ENCODE measurements around the gene MTHFD1L. TPM values are rescaled to one million over a fixed set of nuclear protein-coding genes. Genes with fewer than 3 reads are reported as not detected.
A peak's percentile ranks its signal among the peaks of the same experiment; 100 is the strongest.

The MTHFD1L gene
- total and polyA plus RNA-seq, 4 donors = 7.6 to 34.9 (median 11.0) TPM

DNA sequence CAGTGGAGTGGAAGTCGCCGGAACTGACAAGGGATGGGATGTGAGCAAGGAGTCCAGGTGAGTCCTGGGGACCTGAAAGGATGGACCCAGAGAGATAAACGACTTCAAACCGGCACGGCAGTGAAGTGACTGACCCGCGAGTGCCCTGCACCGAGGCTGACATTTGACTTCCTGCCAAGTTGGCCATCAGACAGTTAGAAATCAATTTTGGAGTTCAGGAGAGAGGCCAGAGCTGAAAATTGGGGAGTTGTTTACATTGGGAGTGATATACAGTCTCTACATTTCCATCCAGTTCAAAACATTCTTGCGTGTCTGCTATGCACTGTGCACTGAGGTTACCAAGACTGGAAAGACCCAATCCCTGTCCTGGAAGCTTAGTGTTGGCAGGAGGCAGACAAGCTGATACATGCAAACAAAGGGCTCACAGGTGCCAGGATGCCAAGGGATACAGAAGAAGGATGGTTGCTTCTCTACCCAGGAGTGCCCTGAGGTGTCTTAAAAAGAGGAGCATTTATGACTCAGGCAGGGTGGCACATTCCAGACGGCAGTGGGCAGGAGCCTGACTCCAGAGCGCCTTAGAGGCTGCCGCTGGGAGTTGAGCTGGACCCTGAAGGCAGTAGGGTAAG lies 186.6 kb downstream of the MTHFD1L start:
- WGBS, 2 donors = 85 to 90% methylated on average over 12 of the region's 12 CpGs

DNA sequence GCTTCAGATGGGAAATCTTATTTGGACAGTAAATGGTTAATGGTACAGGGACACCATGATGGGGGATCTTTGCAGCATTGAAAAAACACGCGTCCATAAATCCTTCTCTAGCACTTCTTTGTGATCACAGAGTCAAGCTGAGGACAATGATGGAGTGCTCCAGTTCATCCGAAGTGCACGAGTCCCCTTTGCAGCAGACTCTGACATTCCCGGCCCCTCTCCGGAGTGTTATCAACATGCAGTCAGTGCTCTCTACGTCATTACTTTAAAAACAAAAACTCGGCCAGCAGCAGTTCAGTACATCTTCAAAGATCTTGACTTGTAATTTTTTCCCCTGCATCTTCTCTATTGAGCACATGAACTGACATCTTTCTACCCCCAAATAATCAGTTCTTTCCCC lies 188.8 kb downstream of the MTHFD1L start:
- DNase-seq = peak; percentile 72 to 87 (median 79)
- WGBS, 2 donors = 62 to 78% methylated on average over 8 of the region's 8 CpGs
- TF ChIP-seq, protein P1, sequence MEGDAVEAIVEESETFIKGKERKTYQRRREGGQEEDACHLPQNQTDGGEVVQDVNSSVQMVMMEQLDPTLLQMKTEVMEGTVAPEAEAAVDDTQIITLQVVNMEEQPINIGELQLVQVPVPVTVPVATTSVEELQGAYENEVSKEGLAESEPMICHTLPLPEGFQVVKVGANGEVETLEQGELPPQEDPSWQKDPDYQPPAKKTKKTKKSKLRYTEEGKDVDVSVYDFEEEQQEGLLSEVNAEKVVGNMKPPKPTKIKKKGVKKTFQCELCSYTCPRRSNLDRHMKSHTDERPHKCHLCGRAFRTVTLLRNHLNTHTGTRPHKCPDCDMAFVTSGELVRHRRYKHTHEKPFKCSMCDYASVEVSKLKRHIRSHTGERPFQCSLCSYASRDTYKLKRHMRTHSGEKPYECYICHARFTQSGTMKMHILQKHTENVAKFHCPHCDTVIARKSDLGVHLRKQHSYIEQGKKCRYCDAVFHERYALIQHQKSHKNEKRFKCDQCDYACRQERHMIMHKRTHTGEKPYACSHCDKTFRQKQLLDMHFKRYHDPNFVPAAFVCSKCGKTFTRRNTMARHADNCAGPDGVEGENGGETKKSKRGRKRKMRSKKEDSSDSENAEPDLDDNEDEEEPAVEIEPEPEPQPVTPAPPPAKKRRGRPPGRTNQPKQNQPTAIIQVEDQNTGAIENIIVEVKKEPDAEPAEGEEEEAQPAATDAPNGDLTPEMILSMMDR (IDR thresholded peaks at IDR 0.05; ENCODE audit: control extremely low read depth, extremely low read depth) = no peak

More for the DNA sequence above, 186.6 kb downstream of the MTHFD1L start:
- ATAC-seq (ENCODE audit: insufficient read depth, low FRiP score) = no peak
- Histone ChIP-seq H3K9me3 (ENCODE audit: control insufficient read depth in 4 of 4, insufficient read depth in 3 of 4, low read length in 3 of 4) (no peaks in the 10 kb centered on the region), H3K9ac (ENCODE audit: insufficient read depth in 1 of 2, low read length in 2 of 2) (peak overlapping the region in 1 of 2 donors; percentile 3), H3K36me3 (ENCODE audit: control insufficient read depth in 4 of 4, insufficient read depth in 4 of 4, low read length in 4 of 4) (no peaks in the 10 kb centered on the region), H3K4me3 (no peak overlapping the region), H3K27me3 (ENCODE audit: control insufficient read depth in 3 of 3, insufficient read depth in 3 of 3, low read length in 2 of 3) (no peaks in the 10 kb centered on the region), H3K4me1 (ENCODE audit: control insufficient read depth in 5 of 5, insufficient read depth in 5 of 5, low read length in 5 of 5) (peaks cover 0 to 14% (median 0%) of the 10 kb centered on the region in 5 donors), H3K27ac (ENCODE audit: low read depth in 1 of 2, low read length in 1 of 2) (no peak overlapping the region)
- TF ChIP-seq, protein P1 (IDR thresholded peaks at IDR 0.05; ENCODE audit: control extremely low read depth, extremely low read depth) = no peak
- DNase-seq = peak in 1 of 3 donors; percentile 44

DNA sequence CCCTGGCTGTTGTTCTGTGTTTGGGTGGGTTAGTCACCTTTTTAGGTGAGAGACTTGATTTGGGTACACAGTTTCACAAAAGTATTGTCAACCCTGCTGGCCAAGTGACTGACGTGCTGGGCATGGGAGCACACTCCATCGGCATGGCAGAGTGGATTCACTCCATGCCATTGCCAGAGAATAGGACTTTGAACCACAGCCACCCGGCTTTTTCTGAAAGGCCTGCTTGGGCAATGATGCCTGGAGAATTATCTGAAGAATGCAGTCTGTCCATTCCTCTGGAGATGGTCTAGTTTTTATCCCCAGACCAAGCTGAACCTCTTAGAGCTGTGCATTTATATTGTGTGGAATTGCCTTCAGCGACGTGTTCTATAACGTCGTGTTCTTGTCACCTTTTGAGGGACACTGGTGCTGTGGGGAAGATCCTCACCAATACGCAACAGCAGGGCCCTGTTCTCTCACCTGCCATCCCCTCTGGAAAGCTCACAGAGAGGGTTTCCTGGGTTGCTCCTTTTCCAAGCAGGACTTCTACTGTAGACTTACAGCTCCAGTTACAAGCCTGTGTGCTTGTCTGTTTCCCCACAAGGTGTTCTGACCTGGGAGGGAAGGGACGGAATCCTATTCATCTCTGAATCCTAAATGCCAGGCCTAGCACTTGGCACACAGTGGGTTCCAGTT lies 190.9 kb downstream of the MTHFD1L start:
- H3K9me3 ChIP-seq (ENCODE audit: control insufficient read depth in 4 of 4, insufficient read depth in 3 of 4, low read length in 3 of 4) = no peaks in the 10 kb centered on the region
- no peak overlapping the region for H3K4me3 ChIP-seq
- no peak overlapping the region for H3K9ac ChIP-seq (ENCODE audit: insufficient read depth in 1 of 2, low read length in 2 of 2)
- TF ChIP-seq, protein P1 (IDR thresholded peaks at IDR 0.05; ENCODE audit: control extremely low read depth, extremely low read depth) = no peak
- ATAC-seq (ENCODE audit: insufficient read depth, low FRiP score) (no peak), DNase-seq (no peak)
- peaks cover 0 to 29% (median 5%) of the 10 kb centered on the region in 5 donors for H3K4me1 ChIP-seq (ENCODE audit: control insufficient read depth in 5 of 5, insufficient read depth in 5 of 5, low read length in 5 of 5)
- 93 to 97% methylated on average over 9 of the region's 9 CpGs for WGBS, 2 donors
- H3K36me3 ChIP-seq (ENCODE audit: control insufficient read depth in 4 of 4, insufficient read depth in 4 of 4, low read length in 4 of 4) = no peaks in the 10 kb centered on the region
- no peak overlapping the region for H3K27ac ChIP-seq (ENCODE audit: low read depth in 1 of 2, low read length in 1 of 2)
- no peaks in the 10 kb centered on the region for H3K27me3 ChIP-seq (ENCODE audit: control insufficient read depth in 3 of 3, insufficient read depth in 3 of 3, low read length in 2 of 3)

More for the DNA sequence above, 188.8 kb downstream of the MTHFD1L start:
- Histone ChIP-seq H3K4me3 (no peak overlapping the region), H3K9me3 (ENCODE audit: control insufficient read depth in 4 of 4, insufficient read depth in 3 of 4, low read length in 3 of 4) (no peaks in the 10 kb centered on the region), H3K27ac (ENCODE audit: low read depth in 1 of 2, low read length in 1 of 2) (no peak overlapping the region), H3K36me3 (ENCODE audit: control insufficient read depth in 4 of 4, insufficient read depth in 4 of 4, low read length in 4 of 4) (no peaks in the 10 kb centered on the region), H3K9ac (ENCODE audit: insufficient read depth in 1 of 2, low read length in 2 of 2) (no peak overlapping the region), H3K4me1 (ENCODE audit: control insufficient read depth in 5 of 5, insufficient read depth in 5 of 5, low read length in 5 of 5) (peaks cover 0 to 25% (median 5%) of the 10 kb centered on the region in 5 donors), H3K27me3 (ENCODE audit: control insufficient read depth in 3 of 3, insufficient read depth in 3 of 3, low read length in 2 of 3) (no peaks in the 10 kb centered on the region)
- no peak for ATAC-seq (ENCODE audit: insufficient read depth, low FRiP score)
